Measurements from ENCODE around the gene LRRD1. TPM values are rescaled to one million over a fixed set of nuclear protein-coding genes. Genes with fewer than 3 reads are reported as not detected.
A peak's percentile ranks its signal among the peaks of the same experiment; 100 is the strongest.

LRRD1 gene
- total and polyA plus RNA-seq, 2 of the 8 experiments (the other 6 are each of a cell fraction or from before 2014, with no cell fraction given), result not detected

- Histone ChIP-seq H2BK20ac (ENCODE audit: low read length) (no peak overlapping the region), H3K23ac (ENCODE audit: insufficient read length) (no peak overlapping the region), H3K4ac (replicated peaks; ENCODE audit: insufficient read length, low read depth, low read length) (no peak overlapping the region), H3K27me3 (replicated peaks in 1 of 4; ENCODE audit: control insufficient read depth in 3 of 4, extremely low read depth in 1 of 4, insufficient read depth in 3 of 4, low read length in 3 of 4) (no peaks in the 10 kb centered on the region), H2BK12ac (ENCODE audit: low read depth, low read length) (peak overlapping the region; percentile 75), H3K36me3 (ENCODE audit: control insufficient read depth in 2 of 4, insufficient read depth in 4 of 4, low read length in 3 of 4) (peaks cover 0 to 14% (median 4%) of the 10 kb centered on the region in 4 experiments; a peak in 3 of 8 replicates), H2BK120ac (replicated peaks; ENCODE audit: low read depth, low read length) (peak overlapping the region; percentile 86), H3K18ac (ENCODE audit: extremely low read depth, low read length) (peak overlapping the region; percentile 75; the same call in 1 of the 2 replicates), H4K91ac (replicated peaks; ENCODE audit: insufficient read length, low read length) (peak overlapping the region; percentile 61), H3K56ac (replicated peaks; ENCODE audit: insufficient read length, low read depth, low read length) (peak overlapping the region; percentile 70), H3K79me2 (ENCODE audit: control insufficient read depth in 1 of 2, insufficient read depth in 2 of 2, low read length in 2 of 2) (peaks cover 6 to 33% of the 10 kb centered on the region in 2 experiments; a peak in 3 of 4 replicates), H2BK15ac (ENCODE audit: low read length) (no peak overlapping the region), H4K5ac (ENCODE audit: insufficient read length, low read depth, low read length) (peak overlapping the region; percentile 40), H3K27ac (ENCODE audit: low read depth, low read length) (peak overlapping the region; percentile 94; the same call in 1 of the 2 replicates), H3K14ac (ENCODE audit: insufficient read length) (no peak overlapping the region), H3K4me2 (ENCODE audit: insufficient read depth in 1 of 2, low read depth in 2 of 2, low read length in 2 of 2) (peak overlapping the region; percentile 73 to 75), H2AFZ (ENCODE audit: low read length) (peak overlapping the region; percentile 87), H3K79me1 (ENCODE audit: low read depth, low read length) (no peaks in the 10 kb centered on the region; the same call in 1 of the 2 replicates), H3K9ac (replicated peaks in 1 of 4; ENCODE audit: extremely low read depth in 1 of 4, low read depth in 3 of 4, low read length in 3 of 4) (peak overlapping the region in 3 of 4 experiments; percentile 57 to 91 (median 88); a peak in 6 of 7 replicates), H3K9me3 (ENCODE audit: insufficient read depth in 2 of 2, low read depth in 1 of 2, low read length in 1 of 2) (peaks cover 0 to 4% of the 10 kb centered on the region in 2 experiments; a peak in 1 of 4 replicates), H4K20me1 (replicated peaks in 1 of 2; ENCODE audit: control insufficient read depth in 1 of 2, insufficient read depth in 2 of 2, low read length in 2 of 2) (peaks cover 0 to 5% of the 10 kb centered on the region in 2 experiments), H3K4me3 (ENCODE audit: extremely low read depth in 1 of 4, insufficient read depth in 2 of 4, low read depth in 3 of 4, low read length in 4 of 4) (peak overlapping the region; percentile 74 to 97 (median 89)), H3K4me1 (replicated peaks in 1 of 4; ENCODE audit: control insufficient read depth in 3 of 4, insufficient read depth in 4 of 4, low read length in 3 of 4) (peaks cover 0 to 6% (median 0%) of the 10 kb centered on the region in 4 experiments; a peak in 4 of 7 replicates), H2BK5ac (ENCODE audit: low read depth, low read length) (peak overlapping the region; percentile 99), H4K8ac (ENCODE audit: extremely low read depth, insufficient read depth, low read length) (0 out of 2 replicates have a peak overlapping the region, but pooled peaks have one; percentile 11), H3K23me2 (ENCODE audit: low read depth, low read length) (no peaks in the 10 kb centered on the region; the same call in 1 of the 2 replicates), H2AK5ac (ENCODE audit: low read depth, low read length) (no peak overlapping the region)
- TF ChIP-seq POLR2A (IDR thresholded peaks at IDR 0.05; ENCODE audit: control extremely low read depth in 1 of 2, low read depth in 2 of 2, low read length in 2 of 2) (no peak), ASH2L (IDR thresholded peaks at IDR 0.05; ENCODE audit: low read length) (peak; percentile 8), ATF2 (IDR thresholded peaks at IDR 0.05; ENCODE audit: low read length) (0 out of 2 replicates have a peak, but pooled peaks have one; percentile 9)
- POLR2A ChIA-PET (ENCODE audit: partially characterized antibody), result interaction anchor here (0.6 to 1.9 kb wide), 13 partner anchors 9 to 1366 kb away, joined by 3 to 12 read pairs (median 4); partner anchors contain the start of genes ANKIB1, GATAD1, KRIT1 and LRRD1
- DNase-seq (ENCODE audit: low read depth in 1 of 2, low spot score in 2 of 2), result no peak
- FAIRE-seq, result no peak
- 39% methylated on average over 21 of the region's 21 CpGs; no CpG with 5 or more reads in 1 of the 2 experiments for WGBS, 2 experiments (ENCODE audit: extremely low coverage in 1 of 2, insufficient coverage in 1 of 2, insufficient read length in 1 of 2, insufficient replicate concordance in 2 of 2, low coverage in 1 of 2, low lambda C conversion rate in 2 of 2, missing lambda C conversion rate in 1 of 2)
- CTCF ChIA-PET (ENCODE audit: partially characterized antibody), result interaction anchor here (0.6 to 2.8 kb wide), 9 partner anchors 10 to 326 kb away, joined by 3 to 14 read pairs (median 3); partner anchors contain the start of gene GATAD1
Observed at GRCh38 chr7:92135052-92135889, 43.7 kb downstream of the LRRD1 start.
